Measurements from ENCODE around the gene PCCA. TPM values are rescaled to one million over a fixed set of nuclear protein-coding genes. Genes with fewer than 3 reads are reported as not detected.

PCCA gene
- total RNA-seq, 1 experiment from 2014 or later: 52.8 TPM

DNA sequence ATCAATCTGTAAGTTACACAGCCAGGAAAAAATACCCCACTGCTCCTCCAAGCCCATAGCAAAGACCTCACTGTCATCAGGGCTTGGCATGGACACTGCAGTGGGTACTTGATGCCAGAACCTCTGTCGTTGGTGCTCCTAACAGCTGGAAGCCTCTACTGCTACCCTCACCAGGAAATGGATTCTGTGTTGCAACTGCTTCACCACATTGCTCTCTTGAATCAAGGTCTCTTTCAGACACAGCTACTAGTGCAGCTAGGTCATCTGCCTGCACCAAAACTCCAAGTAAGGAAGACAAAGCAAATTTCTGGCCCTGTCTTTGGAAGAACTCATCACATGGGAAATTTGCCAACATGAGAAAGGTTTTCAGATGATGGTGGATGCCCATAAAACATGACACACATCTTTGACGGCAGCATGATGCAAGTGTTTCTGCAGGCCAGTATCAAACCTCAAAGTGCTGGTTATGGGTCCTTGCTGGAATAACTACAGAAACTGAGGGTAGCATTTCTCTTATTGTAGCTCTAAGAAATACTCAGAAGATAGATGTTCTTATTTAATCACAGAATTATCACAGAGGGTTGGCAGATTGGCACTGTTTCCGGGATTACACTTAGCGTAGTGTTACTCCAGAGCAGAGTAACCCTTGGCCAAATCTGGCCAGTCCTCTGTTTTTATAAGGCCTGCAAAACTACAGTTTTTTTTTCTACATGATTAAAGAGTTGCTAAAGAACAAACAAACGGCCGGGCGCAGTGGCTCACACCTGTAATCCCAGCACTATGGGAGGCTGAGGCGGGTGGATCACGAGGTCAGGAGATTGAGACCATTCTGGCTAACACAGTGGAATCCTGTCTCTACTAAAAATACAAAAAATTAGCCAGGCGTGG, 12.9 kb upstream of the PCCA start (continued):
- no peak for TF ChIP-seq AFF4 (CRISPR knock-in tag; IDR thresholded peaks at IDR 0.05; ENCODE audit: borderline replicate concordance)
- TF ChIP-seq FOXP1 (CRISPR knock-in tag; IDR thresholded peaks at IDR 0.05; ENCODE audit: borderline replicate concordance): no peak
- TF ChIP-seq ARID4B (CRISPR knock-in tag; IDR thresholded peaks at IDR 0.05; ENCODE audit: borderline replicate concordance): no peak
- TF ChIP-seq, protein P1, sequence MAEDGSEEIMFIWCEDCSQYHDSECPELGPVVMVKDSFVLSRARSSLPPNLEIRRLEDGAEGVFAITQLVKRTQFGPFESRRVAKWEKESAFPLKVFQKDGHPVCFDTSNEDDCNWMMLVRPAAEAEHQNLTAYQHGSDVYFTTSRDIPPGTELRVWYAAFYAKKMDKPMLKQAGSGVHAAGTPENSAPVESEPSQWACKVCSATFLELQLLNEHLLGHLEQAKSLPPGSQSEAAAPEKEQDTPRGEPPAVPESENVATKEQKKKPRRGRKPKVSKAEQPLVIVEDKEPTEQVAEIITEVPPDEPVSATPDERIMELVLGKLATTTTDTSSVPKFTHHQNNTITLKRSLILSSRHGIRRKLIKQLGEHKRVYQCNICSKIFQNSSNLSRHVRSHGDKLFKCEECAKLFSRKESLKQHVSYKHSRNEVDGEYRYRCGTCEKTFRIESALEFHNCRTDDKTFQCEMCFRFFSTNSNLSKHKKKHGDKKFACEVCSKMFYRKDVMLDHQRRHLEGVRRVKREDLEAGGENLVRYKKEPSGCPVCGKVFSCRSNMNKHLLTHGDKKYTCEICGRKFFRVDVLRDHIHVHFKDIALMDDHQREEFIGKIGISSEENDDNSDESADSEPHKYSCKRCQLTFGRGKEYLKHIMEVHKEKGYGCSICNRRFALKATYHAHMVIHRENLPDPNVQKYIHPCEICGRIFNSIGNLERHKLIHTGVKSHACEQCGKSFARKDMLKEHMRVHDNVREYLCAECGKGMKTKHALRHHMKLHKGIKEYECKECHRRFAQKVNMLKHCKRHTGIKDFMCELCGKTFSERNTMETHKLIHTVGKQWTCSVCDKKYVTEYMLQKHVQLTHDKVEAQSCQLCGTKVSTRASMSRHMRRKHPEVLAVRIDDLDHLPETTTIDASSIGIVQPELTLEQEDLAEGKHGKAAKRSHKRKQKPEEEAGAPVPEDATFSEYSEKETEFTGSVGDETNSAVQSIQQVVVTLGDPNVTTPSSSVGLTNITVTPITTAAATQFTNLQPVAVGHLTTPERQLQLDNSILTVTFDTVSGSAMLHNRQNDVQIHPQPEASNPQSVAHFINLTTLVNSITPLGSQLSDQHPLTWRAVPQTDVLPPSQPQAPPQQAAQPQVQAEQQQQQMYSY (CRISPR knock-in tag; IDR thresholded peaks at IDR 0.05): no peak
- TF ChIP-seq, protein P2, sequence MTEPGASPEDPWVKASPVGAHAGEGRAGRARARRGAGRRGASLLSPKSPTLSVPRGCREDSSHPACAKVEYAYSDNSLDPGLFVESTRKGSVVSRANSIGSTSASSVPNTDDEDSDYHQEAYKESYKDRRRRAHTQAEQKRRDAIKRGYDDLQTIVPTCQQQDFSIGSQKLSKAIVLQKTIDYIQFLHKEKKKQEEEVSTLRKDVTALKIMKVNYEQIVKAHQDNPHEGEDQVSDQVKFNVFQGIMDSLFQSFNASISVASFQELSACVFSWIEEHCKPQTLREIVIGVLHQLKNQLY (CRISPR knock-in tag; IDR thresholded peaks at IDR 0.05): no peak
- TF ChIP-seq PRRX2 (CRISPR knock-in tag; IDR thresholded peaks at IDR 0.05): no peak
- no peak for TF ChIP-seq TEAD4 (CRISPR knock-in tag; IDR thresholded peaks at IDR 0.05)
- no peak for TF ChIP-seq JAZF1 (CRISPR knock-in tag; IDR thresholded peaks at IDR 0.05)
- TF ChIP-seq IRF1 (CRISPR knock-in tag; IDR thresholded peaks at IDR 0.05): no peak
- TF ChIP-seq, protein P3, sequence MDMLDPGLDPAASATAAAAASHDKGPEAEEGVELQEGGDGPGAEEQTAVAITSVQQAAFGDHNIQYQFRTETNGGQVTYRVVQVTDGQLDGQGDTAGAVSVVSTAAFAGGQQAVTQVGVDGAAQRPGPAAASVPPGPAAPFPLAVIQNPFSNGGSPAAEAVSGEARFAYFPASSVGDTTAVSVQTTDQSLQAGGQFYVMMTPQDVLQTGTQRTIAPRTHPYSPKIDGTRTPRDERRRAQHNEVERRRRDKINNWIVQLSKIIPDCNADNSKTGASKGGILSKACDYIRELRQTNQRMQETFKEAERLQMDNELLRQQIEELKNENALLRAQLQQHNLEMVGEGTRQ (CRISPR knock-in tag; IDR thresholded peaks at IDR 0.05): no peak
- no peak for TF ChIP-seq NR2C2 (CRISPR knock-in tag; IDR thresholded peaks at IDR 0.05)
- no peak for TF ChIP-seq CREM (CRISPR knock-in tag; IDR thresholded peaks at IDR 0.05)
- TF ChIP-seq MYBL2 (CRISPR knock-in tag; IDR thresholded peaks at IDR 0.05): no peak
- TF ChIP-seq RORB (CRISPR knock-in tag; IDR thresholded peaks at IDR 0.05): no peak
